ENCODE results near the gene REPS1.

DNA sequence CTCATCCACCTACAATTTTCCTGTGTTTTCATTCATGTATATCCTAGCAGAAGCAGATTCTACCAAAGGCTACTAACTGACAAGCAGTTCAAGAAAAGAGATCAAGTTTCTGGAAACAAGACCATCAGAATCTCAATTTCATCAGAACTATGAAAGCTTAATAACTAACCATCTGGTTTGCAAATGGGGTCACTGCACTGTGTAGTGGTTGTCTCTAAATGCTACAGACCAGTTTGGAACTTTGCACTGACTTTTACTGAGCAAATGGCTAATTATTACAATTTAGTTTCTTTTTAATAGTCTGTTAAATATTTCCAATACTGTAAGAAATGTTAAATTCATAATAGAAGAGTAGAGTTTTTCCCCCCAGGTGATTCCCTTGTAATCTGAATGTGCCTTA, 64.5 kb downstream of the REPS1 start:
- TF ChIP-seq POLR2AphosphoS5 (IDR thresholded peaks at IDR 0.05): no peak
- TF ChIP-seq, protein P1, sequence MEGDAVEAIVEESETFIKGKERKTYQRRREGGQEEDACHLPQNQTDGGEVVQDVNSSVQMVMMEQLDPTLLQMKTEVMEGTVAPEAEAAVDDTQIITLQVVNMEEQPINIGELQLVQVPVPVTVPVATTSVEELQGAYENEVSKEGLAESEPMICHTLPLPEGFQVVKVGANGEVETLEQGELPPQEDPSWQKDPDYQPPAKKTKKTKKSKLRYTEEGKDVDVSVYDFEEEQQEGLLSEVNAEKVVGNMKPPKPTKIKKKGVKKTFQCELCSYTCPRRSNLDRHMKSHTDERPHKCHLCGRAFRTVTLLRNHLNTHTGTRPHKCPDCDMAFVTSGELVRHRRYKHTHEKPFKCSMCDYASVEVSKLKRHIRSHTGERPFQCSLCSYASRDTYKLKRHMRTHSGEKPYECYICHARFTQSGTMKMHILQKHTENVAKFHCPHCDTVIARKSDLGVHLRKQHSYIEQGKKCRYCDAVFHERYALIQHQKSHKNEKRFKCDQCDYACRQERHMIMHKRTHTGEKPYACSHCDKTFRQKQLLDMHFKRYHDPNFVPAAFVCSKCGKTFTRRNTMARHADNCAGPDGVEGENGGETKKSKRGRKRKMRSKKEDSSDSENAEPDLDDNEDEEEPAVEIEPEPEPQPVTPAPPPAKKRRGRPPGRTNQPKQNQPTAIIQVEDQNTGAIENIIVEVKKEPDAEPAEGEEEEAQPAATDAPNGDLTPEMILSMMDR (IDR thresholded peaks at IDR 0.05 in 8 of 11, conservative IDR thresholded peaks at IDR 0.05 in 3 of 11): no peak
- TF ChIP-seq POLR2A (IDR thresholded peaks at IDR 0.05): no peak

All from spleen (tissue), 7 donors.